ENCODE results near the gene CBY2. TPM values are rescaled to one million over a fixed set of nuclear protein-coding genes. Genes with fewer than 3 reads are reported as not detected.

Gene CBY2
- total and polyA plus RNA-seq, 10 of the 15 experiments (the other 5 are each of a cell fraction or from before 2014, with no cell fraction given) = 0.08 to 0.64 (median 0.23) TPM; not detected in 6

- no peak overlapping the region for H3K4me2 ChIP-seq (ENCODE audit: control insufficient read depth, insufficient read depth)
- no peak for ATAC-seq
- no peaks in the 10 kb centered on the region for H3K79me2 ChIP-seq (ENCODE audit: control insufficient read depth, insufficient read depth, low read length)
- H2AFZ ChIP-seq (ENCODE audit: control insufficient read depth, low read depth, low read length) = no peak overlapping the region
- no peak overlapping the region for H3K27ac ChIP-seq (ENCODE audit: control insufficient read depth, insufficient read depth)
- H3K27me3 ChIP-seq (replicated peaks in 1 of 2; ENCODE audit: control insufficient read depth in 2 of 2, insufficient read depth in 2 of 2, low read length in 1 of 2) = no peaks in the 10 kb centered on the region
- H3K9ac ChIP-seq (ENCODE audit: control insufficient read depth, insufficient read depth, low read length) = no peak overlapping the region
- no peaks in the 10 kb centered on the region for H3K4me1 ChIP-seq (ENCODE audit: control insufficient read depth, insufficient read depth, low read length)
- no peaks in the 10 kb centered on the region for H3K9me3 ChIP-seq (replicated peaks; ENCODE audit: control insufficient read depth, insufficient read depth, low read length)
- 77% methylated on average over 1 of the region's 1 CpG for WGBS (ENCODE audit: insufficient coverage, insufficient replicate concordance, low lambda C conversion rate, missing lambda C conversion rate)
- RAD21 ChIA-PET (ENCODE audit: unreplicated experiment) = no interaction called here
- CTCF ChIA-PET = interaction anchor here (0.8 kb wide), 1 partner anchor 27 kb away, joined by 3 read pairs; the partner anchor contains the start of gene CBY2
- intact Hi-C loops (cut with micrococcal nuclease; ENCODE audit: unreplicated experiment) = no loop called here
- no peaks in the 10 kb centered on the region for H3K36me3 ChIP-seq (ENCODE audit: control insufficient read depth in 2 of 2, insufficient read depth in 2 of 2, low read length in 1 of 2)
- no peak overlapping the region for H3K4me3 ChIP-seq
- FAIRE-seq = no peak
- SMC1A ChIA-PET (ENCODE audit: uncharacterized antibody, unreplicated experiment) = interaction anchor here (0.7 kb wide), 1 partner anchor 17 kb away, joined by 3 read pairs; no protein-coding TSS in a partner anchor
- BruUV-seq (replicated peaks) = no TSS peak
- TF ChIP-seq MEF2B (IDR thresholded peaks at IDR 0.05; ENCODE audit: partially characterized antibody, poor library complexity, severe bottlenecking) = no peak
- no peak for TF ChIP-seq YBX1 (IDR thresholded peaks at IDR 0.05)
- no peak for TF ChIP-seq NFYB (IDR thresholded peaks at IDR 0.05; ENCODE audit: insufficient read depth, low read depth, low read length)
- no peak for TF ChIP-seq POLR2AphosphoS5 (IDR thresholded peaks at IDR 0.05; ENCODE audit: low read length)
- POLR2A ChIA-PET = no interaction called here
- no peaks in the 10 kb centered on the region for H4K20me1 ChIP-seq (ENCODE audit: control insufficient read depth, insufficient read depth)
- no peak for DNase-seq (ENCODE audit: low read depth, low spot score)
- in situ Hi-C loops (cut with MboI) = no loop called here
Observed at GRCh38 chr13:45674908-45675307, 27.2 kb upstream of the CBY2 start.

GRCh38 chr13:45678282-45678681 is 23.8 kb upstream of the CBY2 start:
- no peaks in the 10 kb centered on the region for H3K9me3 ChIP-seq (replicated peaks; ENCODE audit: control insufficient read depth, insufficient read depth, low read length)
- FAIRE-seq (no peak), ATAC-seq (no peak), DNase-seq (ENCODE audit: low read depth, low spot score) (no peak)
- H3K27me3 ChIP-seq (replicated peaks in 1 of 2; ENCODE audit: control insufficient read depth in 2 of 2, insufficient read depth in 2 of 2, low read length in 1 of 2) = no peaks in the 10 kb centered on the region
- RAD21 ChIA-PET (ENCODE audit: unreplicated experiment) = no interaction called here
- POLR2A ChIA-PET = no interaction called here
- no peaks in the 10 kb centered on the region for H3K4me1 ChIP-seq (ENCODE audit: control insufficient read depth, insufficient read depth, low read length)
- no peaks in the 10 kb centered on the region for H3K79me2 ChIP-seq (ENCODE audit: control insufficient read depth, insufficient read depth, low read length)
- H4K20me1 ChIP-seq (ENCODE audit: control insufficient read depth, insufficient read depth) = no peaks in the 10 kb centered on the region
- no peak overlapping the region for H3K9ac ChIP-seq (ENCODE audit: control insufficient read depth, insufficient read depth, low read length)
- SMC1A ChIA-PET (ENCODE audit: uncharacterized antibody, unreplicated experiment) = no interaction called here
- no peak overlapping the region for H3K4me2 ChIP-seq (ENCODE audit: control insufficient read depth, insufficient read depth)
- no TSS peak for BruUV-seq (replicated peaks)
- intact Hi-C loops (cut with micrococcal nuclease; ENCODE audit: unreplicated experiment) = no loop called here
- H3K27ac ChIP-seq (ENCODE audit: control insufficient read depth, insufficient read depth) = no peak overlapping the region
- H3K4me3 ChIP-seq = no peak overlapping the region
- CTCF ChIA-PET = no interaction called here
- H2AFZ ChIP-seq (ENCODE audit: control insufficient read depth, low read depth, low read length) = no peak overlapping the region
- in situ Hi-C loops (cut with MboI) = no loop called here
- H3K36me3 ChIP-seq (ENCODE audit: control insufficient read depth in 2 of 2, insufficient read depth in 2 of 2, low read length in 1 of 2) = peaks cover 0 to 6% of the 10 kb centered on the region in 2 experiments; a peak in 2 of 4 replicates
- TF ChIP-seq ZNF592 (IDR thresholded peaks at IDR 0.05) (no peak), USF1 (IDR thresholded peaks at IDR 0.05; ENCODE audit: borderline replicate concordance, extremely low read length, insufficient read depth, low read depth, low read length) (no peak), ELK1 (IDR thresholded peaks at IDR 0.05; ENCODE audit: low read depth, low read length) (no peak), ZNF622 (IDR thresholded peaks at IDR 0.05) (no peak), ZNF207 (IDR thresholded peaks at IDR 0.05; ENCODE audit: borderline replicate concordance) (no peak)
- TF ChIP-seq, protein P1, sequence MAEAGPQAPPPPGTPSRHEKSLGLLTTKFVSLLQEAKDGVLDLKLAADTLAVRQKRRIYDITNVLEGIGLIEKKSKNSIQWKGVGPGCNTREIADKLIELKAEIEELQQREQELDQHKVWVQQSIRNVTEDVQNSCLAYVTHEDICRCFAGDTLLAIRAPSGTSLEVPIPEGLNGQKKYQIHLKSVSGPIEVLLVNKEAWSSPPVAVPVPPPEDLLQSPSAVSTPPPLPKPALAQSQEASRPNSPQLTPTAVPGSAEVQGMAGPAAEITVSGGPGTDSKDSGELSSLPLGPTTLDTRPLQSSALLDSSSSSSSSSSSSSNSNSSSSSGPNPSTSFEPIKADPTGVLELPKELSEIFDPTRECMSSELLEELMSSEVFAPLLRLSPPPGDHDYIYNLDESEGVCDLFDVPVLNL (IDR thresholded peaks at IDR 0.05; ENCODE audit: low read depth, low read length) = no peak

Data from GM12878 (cell line).